Mesenchymal stem cell (in vitro differentiated cells and primary cell): ENCODE measurements around the gene RHNO1.
A peak's percentile ranks its signal among the peaks of the same experiment; 100 is the strongest.

Experiments used
- DNase-seq: peaks from one replicate; pipeline ENCODE4 v3.0.0-alpha.2; 2013
- H2AFZ ChIP-seq: one replicate; pipeline ENCODE4 v1.6.1; 2013; ENCODE audit warnings: low read depth, mild to moderate bottlenecking, control low read depth, inconsistent platforms, low read length, moderate library complexity
- H2AK5ac ChIP-seq: 2 replicates; pipeline ENCODE4 v1.6.1; 2013; ENCODE audit warnings: low read length, moderate library complexity, mild to moderate bottlenecking, inconsistent platforms; ENCODE audit not compliant: severe bottlenecking
- H2BK120ac ChIP-seq: one replicate; pipeline ENCODE4 v1.6.1; 2013; ENCODE audit warnings: low read depth, mild to moderate bottlenecking, inconsistent platforms, low read length, moderate library complexity
- H2BK12ac ChIP-seq, 2 experiments: one replicate each; pipeline ENCODE4 v1.6.1; 2013; ENCODE audit warnings: inconsistent platforms in 2 of 2, low read length in 2 of 2, mild to moderate bottlenecking in 2 of 2, moderate library complexity in 2 of 2, control low read depth in 1 of 2
- H2BK15ac ChIP-seq: one replicate; pipeline ENCODE4 v1.6.1; 2013; ENCODE audit warnings: mild to moderate bottlenecking, low read depth, inconsistent platforms; ENCODE audit not compliant: poor library complexity, severe bottlenecking
- H2BK5ac ChIP-seq: 2 replicates; pipeline ENCODE4 v1.6.1; 2013; ENCODE audit warnings: low read depth, mild to moderate bottlenecking, low read length, control low read depth, inconsistent platforms; ENCODE audit not compliant: poor library complexity, severe bottlenecking
- H3K14ac ChIP-seq, 2 experiments: one replicate each; pipeline ENCODE4 v1.6.1; 2013; ENCODE audit warnings: inconsistent platforms in 2 of 2, low read length in 2 of 2, control low read depth in 1 of 2, mild to moderate bottlenecking in 1 of 2, moderate library complexity in 1 of 2
- H3K18ac ChIP-seq, 2 experiments: one replicate each; pipeline ENCODE4 v1.6.1; 2013; ENCODE audit warnings: inconsistent platforms in 2 of 2, low read length in 2 of 2, control low read depth in 1 of 2, low read depth in 1 of 2, mild to moderate bottlenecking in 1 of 2
- H3K23ac ChIP-seq, 2 experiments: one replicate each; pipeline ENCODE4 v1.6.1; 2013; ENCODE audit warnings: inconsistent platforms in 2 of 2, low read length in 2 of 2, mild to moderate bottlenecking in 2 of 2, moderate library complexity in 2 of 2, control low read depth in 1 of 2
- H3K27ac ChIP-seq: 2 replicates; pipeline ENCODE4 v1.5.1; 2013; ENCODE audit warnings: mild to moderate bottlenecking, moderate library complexity, low read length, control low read depth, inconsistent platforms; ENCODE audit not compliant: poor library complexity, severe bottlenecking
- H3K27me3 ChIP-seq, 2 experiments: 2 replicates each; pipeline versions ENCODE4 v1.6.1 to v1.7.0; 2013; ENCODE audit warnings: low read length in 2 of 2, mild to moderate bottlenecking in 2 of 2, moderate library complexity in 2 of 2, control low read depth in 1 of 2, inconsistent platforms in 1 of 2; ENCODE audit not compliant: control insufficient read depth in 1 of 2, insufficient read depth in 1 of 2
- H3K36me3 ChIP-seq, 2 experiments: 2 replicates each; pipeline versions ENCODE4 v1.6.1 to v1.7.0; 2013; ENCODE audit warnings: low read length in 2 of 2, control low read depth in 1 of 2, inconsistent platforms in 1 of 2, low read depth in 1 of 2, mild to moderate bottlenecking in 1 of 2; ENCODE audit not compliant: insufficient read depth in 2 of 2, control insufficient read depth in 1 of 2
- H3K4ac ChIP-seq, 2 experiments: one replicate each; pipeline ENCODE4 v1.6.1; 2013; ENCODE audit warnings: inconsistent platforms in 2 of 2, low read length in 2 of 2, mild to moderate bottlenecking in 2 of 2, moderate library complexity in 2 of 2, control low read depth in 1 of 2, low read depth in 1 of 2
- H3K4me1 ChIP-seq: 2 replicates; pipeline ENCODE4 v1.6.1; 2013; ENCODE audit warnings: low read depth, low read length, control low read depth; ENCODE audit not compliant: control insufficient read depth, insufficient read depth
- H3K4me2 ChIP-seq: 2 replicates; pipeline ENCODE4 v1.6.1; 2013; ENCODE audit warnings: low read length, mild to moderate bottlenecking, inconsistent platforms; ENCODE audit not compliant: poor library complexity, severe bottlenecking
- H3K4me3 ChIP-seq, 2 experiments: 2 replicates each; pipeline versions ENCODE4 v1.5.1 to v1.7.0; 2013; ENCODE audit warnings: low read length in 2 of 2, mild to moderate bottlenecking in 2 of 2, control low read depth in 1 of 2, low read depth in 1 of 2; ENCODE audit not compliant: insufficient read depth in 1 of 2
- H3K79me1 ChIP-seq: replicated peaks from 2 replicates; pipeline ENCODE4 v1.6.1; 2013; ENCODE audit warnings: mild to moderate bottlenecking, control low read depth, low read length, inconsistent platforms; ENCODE audit not compliant: poor library complexity, severe bottlenecking
- H3K9ac ChIP-seq: 2 replicates; pipeline ENCODE4 v1.7.0; 2013; ENCODE audit warnings: mild to moderate bottlenecking, low read length, moderate library complexity
- H3K9me3 ChIP-seq: 2 replicates; pipeline ENCODE4 v1.7.0; 2013; ENCODE audit warnings: mild to moderate bottlenecking, low read length; ENCODE audit not compliant: control insufficient read depth
- H4K8ac ChIP-seq: one replicate; pipeline ENCODE4 v1.6.1; 2013; ENCODE audit warnings: inconsistent platforms, mild to moderate bottlenecking, low read length, moderate library complexity
- H4K91ac ChIP-seq: one replicate; pipeline ENCODE4 v1.6.1; 2013; ENCODE audit warnings: mild to moderate bottlenecking, low read length, inconsistent platforms
- WGBS: methylation state at CpG from one replicate; pipeline ENCODE4 v1.1.7; 2013; ENCODE audit warnings: mixed read lengths; 5-methylcytosine and 5-hydroxymethylcytosine counted together

The RHNO1 gene

DNA sequence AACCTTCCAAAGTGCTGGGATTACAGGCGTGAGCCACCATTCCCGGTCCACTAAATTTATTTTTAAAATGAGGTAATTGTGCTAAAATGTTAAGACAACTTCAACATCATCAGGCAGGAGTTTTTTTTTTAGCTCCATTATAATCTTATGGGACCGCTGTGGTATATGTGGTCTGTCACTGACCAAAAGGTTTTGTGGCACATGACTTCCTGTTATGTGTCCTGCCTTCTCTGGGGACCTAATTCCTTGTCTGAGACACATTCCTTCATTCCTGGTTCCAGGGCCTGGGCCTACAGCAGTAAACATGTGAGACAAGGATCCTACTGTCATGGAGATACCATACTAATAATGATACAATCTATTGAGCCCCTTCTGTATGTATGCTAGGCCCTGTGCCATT, 25.1 kb upstream of the RHNO1 start:
- Histone ChIP-seq H3K14ac (no peak overlapping the region), H3K79me1 (no peaks in the 10 kb centered on the region), H4K91ac (no peak overlapping the region), H3K18ac (no peak overlapping the region), H3K9ac (no peak overlapping the region), H3K4me2 (no peak overlapping the region), H2AK5ac (no peak overlapping the region), H3K4ac (no peak overlapping the region), H3K36me3 (peaks cover 0 to 4% of the 10 kb centered on the region in 2 experiments), H4K8ac (no peak overlapping the region), H3K23ac (no peak overlapping the region), H2BK120ac (no peak overlapping the region), H2BK12ac (no peak overlapping the region), H3K27me3 (no peaks in the 10 kb centered on the region), H2BK15ac (no peak overlapping the region), H3K9me3 (no peaks in the 10 kb centered on the region), H3K4me3 (no peak overlapping the region), H3K4me1 (peaks cover 17% of the 10 kb centered on the region), H2AFZ (no peak overlapping the region), H3K27ac (no peak overlapping the region), H2BK5ac (no peak overlapping the region)
- 92% methylated on average over 1 of the region's 3 CpGs for WGBS
- no peak for DNase-seq

- DNase-seq: peak; percentile 78
- Histone ChIP-seq H3K27ac (no peak overlapping the region), H2BK5ac (no peak overlapping the region), H2BK120ac (no peak overlapping the region), H3K18ac (peak overlapping the region in 1 of 2 experiments; percentile 28), H3K36me3 (peaks cover 5 to 9% of the 10 kb centered on the region in 2 experiments), H2AK5ac (no peak overlapping the region), H2BK15ac (no peak overlapping the region), H2AFZ (no peak overlapping the region), H3K23ac (no peak overlapping the region), H4K8ac (no peak overlapping the region), H3K27me3 (no peaks in the 10 kb centered on the region), H3K4me2 (peak overlapping the region; percentile 30), H2BK12ac (no peak overlapping the region), H3K14ac (no peak overlapping the region), H3K4me3 (no peak overlapping the region), H3K4me1 (peaks cover 11% of the 10 kb centered on the region), H3K9ac (no peak overlapping the region), H3K9me3 (no peaks in the 10 kb centered on the region), H4K91ac (no peak overlapping the region), H3K79me1 (no peaks in the 10 kb centered on the region), H3K4ac (no peak overlapping the region)
- 3% methylated on average over 8 of the region's 11 CpGs for WGBS
Measured at GRCh38 chr12:2853626-2854025, 23.4 kb upstream of the RHNO1 start.

GRCh38 chr12:2854669-2855453, 22.2 kb upstream of the RHNO1 start:
- H3K4me1 ChIP-seq: peaks cover 1% of the 10 kb centered on the region
- H3K9ac ChIP-seq: no peak overlapping the region
- no peak overlapping the region for H2AFZ ChIP-seq
- H3K14ac ChIP-seq: no peak overlapping the region
- H3K9me3 ChIP-seq: no peaks in the 10 kb centered on the region
- H3K23ac ChIP-seq: no peak overlapping the region
- WGBS: 78% methylated on average over 24 of the region's 25 CpGs
- H4K91ac ChIP-seq: no peak overlapping the region
- DNase-seq: no peak
- H3K27me3 ChIP-seq: no peaks in the 10 kb centered on the region
- no peak overlapping the region for H2AK5ac ChIP-seq
- H3K4ac ChIP-seq: no peak overlapping the region
- H3K4me2 ChIP-seq: no peak overlapping the region
- H4K8ac ChIP-seq: no peak overlapping the region
- H2BK15ac ChIP-seq: no peak overlapping the region
- peaks cover 9 to 15% of the 10 kb centered on the region in 2 experiments for H3K36me3 ChIP-seq
- H3K79me1 ChIP-seq: no peaks in the 10 kb centered on the region
- no peak overlapping the region for H3K4me3 ChIP-seq
- H2BK5ac ChIP-seq: no peak overlapping the region
- no peak overlapping the region for H2BK12ac ChIP-seq
- no peak overlapping the region for H3K27ac ChIP-seq
- H3K18ac ChIP-seq: no peak overlapping the region
- H2BK120ac ChIP-seq: no peak overlapping the region

- H4K8ac ChIP-seq: no peak overlapping the region
- no peak overlapping the region for H2AFZ ChIP-seq
- peaks cover 1% of the 10 kb centered on the region for H3K4me1 ChIP-seq
- no peaks in the 10 kb centered on the region for H3K9me3 ChIP-seq
- WGBS: 96% methylated on average over 7 of the region's 7 CpGs
- H3K18ac ChIP-seq: no peak overlapping the region
- no peak overlapping the region for H3K4ac ChIP-seq
- H2BK15ac ChIP-seq: no peak overlapping the region
- H2AK5ac ChIP-seq: no peak overlapping the region
- H2BK120ac ChIP-seq: no peak overlapping the region
- DNase-seq: no peak
- H3K36me3 ChIP-seq: peaks cover 9 to 15% of the 10 kb centered on the region in 2 experiments
- no peak overlapping the region for H2BK5ac ChIP-seq
- no peak overlapping the region for H4K91ac ChIP-seq
- no peak overlapping the region for H3K9ac ChIP-seq
- H2BK12ac ChIP-seq: no peak overlapping the region
- H3K4me2 ChIP-seq: no peak overlapping the region
- no peak overlapping the region for H3K27ac ChIP-seq
- no peak overlapping the region for H3K4me3 ChIP-seq
- no peaks in the 10 kb centered on the region for H3K27me3 ChIP-seq
- no peak overlapping the region for H3K23ac ChIP-seq
- H3K14ac ChIP-seq: no peak overlapping the region
- H3K79me1 ChIP-seq: no peaks in the 10 kb centered on the region
Measured at GRCh38 chr12:2855546-2855945, 21.5 kb upstream of the RHNO1 start.
